Esophagus muscularis mucosa (tissue), 4 donors: ENCODE results near the gene ADIRF. TPM values are rescaled to one million over a fixed set of nuclear protein-coding genes. Genes with fewer than 3 reads are reported as not detected.

Experiments used
- DNase-seq: peaks from one replicate; pipeline ENCODE4 v3.0.0-alpha.2; 2017; ENCODE audit errors: extremely low spot score
- H3K27ac ChIP-seq, 4 donors: fragments of 200-600 bp; sonication (generic); replicated peaks in 1 of 4; 1 replicate in 3 of 4; 2 replicates in 1 of 4; pipeline ENCODE4 v1.5.1; 2016 to 2019; ENCODE audit warnings: mild to moderate bottlenecking in 1 of 4
- H3K27me3 ChIP-seq, 4 donors: fragments of 200-600 bp; sonication (generic); one replicate each; pipeline versions ENCODE4 v1.5.1 to v1.6.0; 2016 to 2019
- H3K36me3 ChIP-seq, 4 donors: fragments of 200-600 bp; sonication (generic); one replicate each; pipeline ENCODE4 v1.5.1; 2016 to 2019
- H3K4me1 ChIP-seq, 4 donors: fragments of 200-600 bp; sonication (generic); one replicate each; pipeline ENCODE4 v1.5.1; 2016 to 2019
- H3K4me3 ChIP-seq, 4 donors: fragments of 200-600 bp; sonication (generic); 1 replicate in 2 of 4; 2 replicates in 2 of 4; pipeline ENCODE4 v1.5.1; 2016 to 2019; ENCODE audit warnings: mild to moderate bottlenecking in 4 of 4, moderate library complexity in 1 of 4
- H3K9me3 ChIP-seq, 4 donors: fragments of 200-600 bp; sonication (generic); 1 replicate in 3 of 4; 2 replicates in 1 of 4; pipeline ENCODE4 v1.5.1; 2016 to 2019
- EP300 ChIP-seq: sonication (generic); formaldehyde crosslinking; IDR thresholded peaks from one replicate; pipeline ENCODE4 v1.6.1; 2017; ENCODE audit warnings: antibody characterized with exemption
- POLR2A ChIP-seq: fragments of 450-650 bp; IDR thresholded peaks from one replicate; pipeline ENCODE4 v1.6.1; 2017; ENCODE audit warnings: antibody characterized with exemption, moderate library complexity, mild to moderate bottlenecking, low read depth
- POLR2AphosphoS5 ChIP-seq, 2 donors: sonication (generic); formaldehyde crosslinking; IDR thresholded peaks; one replicate each; pipeline ENCODE4 v1.6.1; 2017; ENCODE audit warnings: antibody characterized with exemption in 2 of 2
- WGBS: methylation state at CpG from one replicate; pipeline ENCODE4 v1.1.5; 2018; 5-methylcytosine and 5-hydroxymethylcytosine counted together
- intact Hi-C: fragments of 100-400 bp; cut with DNase I; formaldehyde crosslinking; loops from one replicate; pipeline ENCODE4 v1.15.1; 2023
- total RNA-seq, 4 donors: library from RNA; depleted of rRNA; stranded (reverse); fragments of >200 nt; gene quantifications; one replicate each; pipeline versions ENCODE4 v1.1.0 to v1.2.1, GENCODE V29; 2016
- TF ChIP-seq, protein P1 (sequence below), 3 experiments: fragments of 200-600 bp in 2 of 3; fragments of 450-650 bp in 1 of 3; sonication (generic) in 2 of 3; IDR thresholded peaks; one replicate each; pipeline ENCODE4 v1.5.1; 2017 to 2019; ENCODE audit warnings: antibody characterized with exemption in 3 of 3, mild to moderate bottlenecking in 2 of 3, moderate library complexity in 1 of 3

The ADIRF gene
- total RNA-seq, 4 donors from 2014 or later: 59.4 to 119 (median 84.8) TPM

DNA sequence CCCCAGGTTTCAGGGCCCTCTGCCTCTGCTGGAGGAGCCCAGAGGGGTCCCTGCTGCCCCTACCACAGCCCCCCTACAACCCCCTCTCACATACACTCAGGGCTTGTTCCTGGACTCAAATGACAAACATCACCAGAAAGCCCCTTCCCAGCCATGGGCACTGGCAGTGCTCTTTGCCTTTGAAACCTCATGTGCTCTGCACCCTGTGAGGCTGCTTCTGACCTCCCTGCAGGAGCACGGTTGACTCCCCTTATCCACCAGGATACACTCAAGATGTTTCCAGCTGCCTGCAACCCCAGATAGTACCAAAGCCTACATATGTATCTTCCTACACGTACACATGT lies 3.5 kb upstream of the ADIRF start:
- Histone ChIP-seq H3K27me3 (no peaks in the 10 kb centered on the region), H3K36me3 (no peaks in the 10 kb centered on the region), H3K27ac (no peak overlapping the region), H3K4me1 (peaks cover 44 to 70% (median 64%) of the 10 kb centered on the region in 4 donors), H3K4me3 (no peak overlapping the region), H3K9me3 (no peaks in the 10 kb centered on the region)
- DNase-seq: peak; percentile 87
- TF ChIP-seq POLR2AphosphoS5 (IDR thresholded peaks at IDR 0.05) (no peak), POLR2A (no peak), EP300 (no peak)
- TF ChIP-seq, protein P1, sequence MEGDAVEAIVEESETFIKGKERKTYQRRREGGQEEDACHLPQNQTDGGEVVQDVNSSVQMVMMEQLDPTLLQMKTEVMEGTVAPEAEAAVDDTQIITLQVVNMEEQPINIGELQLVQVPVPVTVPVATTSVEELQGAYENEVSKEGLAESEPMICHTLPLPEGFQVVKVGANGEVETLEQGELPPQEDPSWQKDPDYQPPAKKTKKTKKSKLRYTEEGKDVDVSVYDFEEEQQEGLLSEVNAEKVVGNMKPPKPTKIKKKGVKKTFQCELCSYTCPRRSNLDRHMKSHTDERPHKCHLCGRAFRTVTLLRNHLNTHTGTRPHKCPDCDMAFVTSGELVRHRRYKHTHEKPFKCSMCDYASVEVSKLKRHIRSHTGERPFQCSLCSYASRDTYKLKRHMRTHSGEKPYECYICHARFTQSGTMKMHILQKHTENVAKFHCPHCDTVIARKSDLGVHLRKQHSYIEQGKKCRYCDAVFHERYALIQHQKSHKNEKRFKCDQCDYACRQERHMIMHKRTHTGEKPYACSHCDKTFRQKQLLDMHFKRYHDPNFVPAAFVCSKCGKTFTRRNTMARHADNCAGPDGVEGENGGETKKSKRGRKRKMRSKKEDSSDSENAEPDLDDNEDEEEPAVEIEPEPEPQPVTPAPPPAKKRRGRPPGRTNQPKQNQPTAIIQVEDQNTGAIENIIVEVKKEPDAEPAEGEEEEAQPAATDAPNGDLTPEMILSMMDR (IDR thresholded peaks at IDR 0.05): no peak
- WGBS: 89% methylated on average over 2 of the region's 2 CpGs
- intact Hi-C loops: no loop called here

- Histone ChIP-seq H3K4me1 (peaks cover 42 to 69% (median 61%) of the 10 kb centered on the region in 4 donors), H3K9me3 (no peaks in the 10 kb centered on the region), H3K36me3 (no peaks in the 10 kb centered on the region), H3K27me3 (no peaks in the 10 kb centered on the region), H3K27ac (peak overlapping the region; percentile 46 to 99 (median 76)), H3K4me3 (no peak overlapping the region)
- peak; percentile 19 for DNase-seq
- TF ChIP-seq POLR2A: no peak
- TF ChIP-seq, protein P1 (IDR thresholded peaks at IDR 0.05): no peak
- no peak for TF ChIP-seq EP300
- TF ChIP-seq POLR2AphosphoS5 (IDR thresholded peaks at IDR 0.05): no peak
- 62% methylated on average over 7 of the region's 11 CpGs for WGBS
- intact Hi-C loops: no loop called here
These were observed 2.2 kb upstream of the ADIRF start for GRCh38 chr10:86965986-86966654.

DNA sequence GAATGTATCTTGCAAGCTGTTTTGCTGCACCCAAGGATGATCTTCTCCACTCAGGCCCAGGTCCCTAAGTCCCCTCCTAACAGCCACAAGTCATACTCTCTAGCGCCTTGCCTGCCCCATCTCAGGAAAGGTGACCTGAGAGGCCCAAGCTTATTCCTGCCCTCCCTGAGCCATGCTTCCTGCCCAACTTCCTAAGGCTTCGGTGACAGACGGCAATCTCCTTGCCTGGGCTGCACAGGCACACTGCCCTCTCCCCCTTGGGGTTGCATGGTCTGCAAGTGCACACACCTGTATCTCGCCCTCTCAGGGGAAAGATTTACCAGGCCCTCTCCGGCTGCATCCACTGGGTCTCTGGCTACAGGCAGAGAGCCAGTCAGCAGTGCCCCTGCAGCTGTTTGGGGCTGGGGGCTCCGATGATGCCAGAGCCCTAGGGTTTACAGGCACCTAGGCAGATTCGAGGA lies 771 bp upstream of the ADIRF start:
- TF ChIP-seq, protein P1 (IDR thresholded peaks at IDR 0.05): no peak
- TF ChIP-seq POLR2A (no peak), EP300 (no peak), POLR2AphosphoS5 (IDR thresholded peaks at IDR 0.05) (no peak)
- H3K4me3 ChIP-seq: peak overlapping the region in 3 of 4 donors; percentile 69 to 79 (median 78)
- intact Hi-C loops: no loop called here

DNA sequence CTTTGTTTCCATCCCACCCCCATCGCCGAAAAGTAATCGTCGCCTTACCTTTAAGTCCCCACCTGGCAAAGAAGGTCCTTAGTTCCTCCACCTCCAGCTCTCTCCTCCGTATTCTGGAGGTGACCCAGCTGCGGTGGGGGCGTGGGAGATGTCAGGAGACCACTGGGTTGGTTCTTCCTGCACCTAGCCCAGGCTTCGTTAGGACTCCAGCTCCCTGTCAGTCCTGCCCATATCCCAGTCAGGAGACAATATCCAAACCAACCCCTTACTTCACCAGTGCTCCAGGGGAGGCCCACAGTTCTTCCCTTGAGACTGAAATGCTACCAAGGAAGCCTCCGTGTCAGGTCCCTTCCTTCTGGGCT lies 693 bp downstream of the ADIRF start:
- Histone ChIP-seq H3K4me1 (peaks cover 56 to 79% (median 73%) of the 10 kb centered on the region in 4 donors), H3K9me3 (no peaks in the 10 kb centered on the region), H3K27me3 (no peaks in the 10 kb centered on the region), H3K27ac (peak overlapping the region; percentile 94 to 99 (median 99)), H3K36me3 (no peaks in the 10 kb centered on the region), H3K4me3 (peak overlapping the region; percentile 69 to 79 (median 78))
- DNase-seq: no peak
- TF ChIP-seq, protein P1 (IDR thresholded peaks at IDR 0.05): no peak
- TF ChIP-seq POLR2A: no peak
- no peak for TF ChIP-seq EP300
- no peak for TF ChIP-seq POLR2AphosphoS5 (IDR thresholded peaks at IDR 0.05)
- intact Hi-C loops: no loop called here
- WGBS: 61% methylated on average over 5 of the region's 9 CpGs

More for the DNA sequence above, 771 bp upstream of the ADIRF start:
- no peaks in the 10 kb centered on the region for H3K9me3 ChIP-seq
- peaks cover 55 to 80% (median 74%) of the 10 kb centered on the region in 4 donors for H3K4me1 ChIP-seq
- no peaks in the 10 kb centered on the region for H3K27me3 ChIP-seq
- peak; percentile 70 for DNase-seq
- no peaks in the 10 kb centered on the region for H3K36me3 ChIP-seq
- WGBS: 77% methylated on average over 5 of the region's 7 CpGs
- H3K27ac ChIP-seq: peak overlapping the region; percentile 94 to 99 (median 99)
